Measurements from ENCODE around the gene THSD4.

The THSD4 gene

GRCh38 chr15:71143373-71144310, 28.4 kb downstream of the THSD4 start:
- Histone ChIP-seq H3K4me2 (no peak overlapping the region), H4K20me1 (no peaks in the 10 kb centered on the region), H3K9ac (no peak overlapping the region), H3K4me3 (no peak overlapping the region), H3K27me3 (no peaks in the 10 kb centered on the region), H3K36me3 (no peaks in the 10 kb centered on the region), H3K4me1 (no peaks in the 10 kb centered on the region), H3K9me3 (no peaks in the 10 kb centered on the region), H3K27ac (no peak overlapping the region)
- TF ChIP-seq Cebpa-rat (IDR thresholded peaks at IDR 0.05): no peak

GRCh38 chr15:71145648-71146047, 30.4 kb downstream of the THSD4 start:
- Histone ChIP-seq H3K9me3 (no peaks in the 10 kb centered on the region), H3K4me1 (no peaks in the 10 kb centered on the region), H4K20me1 (no peaks in the 10 kb centered on the region), H3K4me3 (no peak overlapping the region), H3K36me3 (no peaks in the 10 kb centered on the region), H3K27ac (no peak overlapping the region), H3K27me3 (no peaks in the 10 kb centered on the region), H3K4me2 (no peak overlapping the region), H3K9ac (no peak overlapping the region)
- TF ChIP-seq Cebpa-rat (IDR thresholded peaks at IDR 0.05): no peak

GRCh38 chr15:71146580-71146982, 31.3 kb downstream of the THSD4 start:
- Histone ChIP-seq H3K27ac (no peak overlapping the region), H3K9me3 (no peaks in the 10 kb centered on the region), H3K4me3 (no peak overlapping the region), H3K36me3 (no peaks in the 10 kb centered on the region), H3K4me2 (no peak overlapping the region), H3K9ac (no peak overlapping the region), H3K27me3 (no peaks in the 10 kb centered on the region), H4K20me1 (no peaks in the 10 kb centered on the region), H3K4me1 (no peaks in the 10 kb centered on the region)
- TF ChIP-seq Cebpa-rat (IDR thresholded peaks at IDR 0.05): no peak

GRCh38 chr15:71148048-71148447, 32.8 kb downstream of the THSD4 start:
- Histone ChIP-seq H3K27ac (no peak overlapping the region), H3K9me3 (no peaks in the 10 kb centered on the region), H3K36me3 (no peaks in the 10 kb centered on the region), H4K20me1 (no peaks in the 10 kb centered on the region), H3K9ac (no peak overlapping the region), H3K4me2 (no peak overlapping the region), H3K4me3 (no peak overlapping the region), H3K4me1 (no peaks in the 10 kb centered on the region), H3K27me3 (no peaks in the 10 kb centered on the region)
- no peak for TF ChIP-seq Cebpa-rat (IDR thresholded peaks at IDR 0.05)

- Histone ChIP-seq H3K27ac (no peak overlapping the region), H3K27me3 (no peaks in the 10 kb centered on the region), H4K20me1 (no peaks in the 10 kb centered on the region), H3K36me3 (no peaks in the 10 kb centered on the region), H3K9ac (no peak overlapping the region), H3K9me3 (no peaks in the 10 kb centered on the region), H3K4me1 (no peaks in the 10 kb centered on the region), H3K4me2 (no peak overlapping the region), H3K4me3 (no peak overlapping the region)
- no peak for TF ChIP-seq Cebpa-rat (IDR thresholded peaks at IDR 0.05)
Measured at GRCh38 chr15:71149646-71150557, 34.6 kb downstream of the THSD4 start.

- no peaks in the 10 kb centered on the region for H3K36me3 ChIP-seq
- H3K27ac ChIP-seq: no peak overlapping the region
- no peak overlapping the region for H3K4me2 ChIP-seq
- TF ChIP-seq Cebpa-rat (IDR thresholded peaks at IDR 0.05): no peak
- H3K4me1 ChIP-seq: no peaks in the 10 kb centered on the region
- no peaks in the 10 kb centered on the region for H3K27me3 ChIP-seq
- no peaks in the 10 kb centered on the region for H3K9me3 ChIP-seq
- no peaks in the 10 kb centered on the region for H4K20me1 ChIP-seq
- H3K4me3 ChIP-seq: no peak overlapping the region
- no peak overlapping the region for H3K9ac ChIP-seq
Measured at GRCh38 chr15:71151081-71151480, 35.8 kb downstream of the THSD4 start.

GRCh38 chr15:71152542-71152941, 37.3 kb downstream of the THSD4 start:
- H3K4me3 ChIP-seq: no peak overlapping the region
- H3K4me2 ChIP-seq: no peak overlapping the region
- H3K27ac ChIP-seq: no peak overlapping the region
- H3K4me1 ChIP-seq: no peaks in the 10 kb centered on the region
- TF ChIP-seq Cebpa-rat (IDR thresholded peaks at IDR 0.05): no peak
- no peaks in the 10 kb centered on the region for H3K9me3 ChIP-seq
- no peaks in the 10 kb centered on the region for H3K36me3 ChIP-seq
- no peaks in the 10 kb centered on the region for H3K27me3 ChIP-seq
- H4K20me1 ChIP-seq: no peaks in the 10 kb centered on the region
- no peak overlapping the region for H3K9ac ChIP-seq

- Histone ChIP-seq H3K36me3 (no peaks in the 10 kb centered on the region), H3K4me3 (no peak overlapping the region), H3K9me3 (no peaks in the 10 kb centered on the region), H3K27me3 (no peaks in the 10 kb centered on the region), H3K9ac (no peak overlapping the region), H3K4me1 (no peaks in the 10 kb centered on the region), H3K27ac (no peak overlapping the region), H4K20me1 (no peaks in the 10 kb centered on the region), H3K4me2 (no peak overlapping the region)
- no peak for TF ChIP-seq Cebpa-rat (IDR thresholded peaks at IDR 0.05)
Measured at GRCh38 chr15:71153823-71154524, 38.7 kb downstream of the THSD4 start.

- no peak overlapping the region for H3K4me3 ChIP-seq
- no peak overlapping the region for H3K9ac ChIP-seq
- no peak for TF ChIP-seq Cebpa-rat (IDR thresholded peaks at IDR 0.05)
- H3K9me3 ChIP-seq: no peaks in the 10 kb centered on the region
- H3K36me3 ChIP-seq: no peaks in the 10 kb centered on the region
- H3K27ac ChIP-seq: no peak overlapping the region
- H4K20me1 ChIP-seq: no peaks in the 10 kb centered on the region
- H3K4me2 ChIP-seq: no peak overlapping the region
- H3K27me3 ChIP-seq: no peaks in the 10 kb centered on the region
- no peaks in the 10 kb centered on the region for H3K4me1 ChIP-seq
Measured at GRCh38 chr15:71154607-71155200, 39.4 kb downstream of the THSD4 start.

Data from BLaER1 (cell line).